Activated T-cell treated with anti-CD3 and anti-CD28 coated beads for 24 hours (primary cell): Measurements from ENCODE around the gene SMAD2.
"Not testable (repeated sequence)": the region's sequence is repeated elsewhere in the genome, so short reads cannot be mapped to it uniquely, and the experiment has no call there.

ENCODE experiments used
- DNase-seq: peaks from one replicate; pipeline ENCODE4 v3.0.0-alpha.2; 2020; ENCODE audit warnings: low read depth

Gene SMAD2

GRCh38 chr18:47930199-47930930 is at the start of gene SMAD2:
SMAD2 (minus strand) TSS chr18:47930659; CDS start chr18:47896756, 33,903 bp downstream.
- peak; percentile 62 for DNase-seq

- DNase-seq = no peak
These were observed 49.2 kb upstream of the SMAD2 start for GRCh38 chr18:47979611-47980200.

- DNase-seq = no peak
These were observed 48.1 kb upstream of the SMAD2 start for GRCh38 chr18:47978603-47979002.

- no peak for DNase-seq
These were observed 47.7 kb upstream of the SMAD2 start for GRCh38 chr18:47978141-47978540.

GRCh38 chr18:47975701-47976100 is 45.2 kb upstream of the SMAD2 start:
- no peak for DNase-seq

- DNase-seq = no peak
These were observed 44.6 kb upstream of the SMAD2 start for GRCh38 chr18:47975105-47975504.

GRCh38 chr18:47970664-47971531 is 40.4 kb upstream of the SMAD2 start:
- DNase-seq = no peak

- DNase-seq = no peak
These were observed 39.4 kb upstream of the SMAD2 start for GRCh38 chr18:47969816-47970215.

- DNase-seq = no peak
These were observed 38.3 kb upstream of the SMAD2 start for GRCh38 chr18:47968721-47969120.

GRCh38 chr18:47968006-47968676 is 37.7 kb upstream of the SMAD2 start:
- no peak for DNase-seq

- no peak for DNase-seq
These were observed 33.6 kb upstream of the SMAD2 start for GRCh38 chr18:47964053-47964452.

GRCh38 chr18:47961003-47961402 is 30.5 kb upstream of the SMAD2 start:
- not testable (repeated sequence) for DNase-seq

- DNase-seq = no peak
These were observed 23.0 kb upstream of the SMAD2 start for GRCh38 chr18:47953471-47953931.

GRCh38 chr18:47950511-47950910 is 20.1 kb upstream of the SMAD2 start:
- no peak for DNase-seq

- DNase-seq = no peak
These were observed 18.7 kb upstream of the SMAD2 start for GRCh38 chr18:47949202-47949601.

GRCh38 chr18:47946889-47947288 is 16.4 kb upstream of the SMAD2 start:
- no peak for DNase-seq

GRCh38 chr18:47944972-47945852 is 14.8 kb upstream of the SMAD2 start:
- no peak for DNase-seq

GRCh38 chr18:47936952-47937351 is 6.5 kb upstream of the SMAD2 start:
- no peak for DNase-seq

- DNase-seq = no peak
These were observed 5.0 kb upstream of the SMAD2 start for GRCh38 chr18:47935321-47936055.

GRCh38 chr18:47932603-47933002 is 2.1 kb upstream of the SMAD2 start:
- no peak for DNase-seq
